Measurements from ENCODE around the gene SLC7A9.
"Not testable (repeated sequence)": the region's sequence is repeated elsewhere in the genome, so short reads cannot be mapped to it uniquely, and the experiment has no call there.

Gene SLC7A9

GRCh38 chr19:32798201-32798600, 71.4 kb downstream of the SLC7A9 start:
- DNase-seq (ENCODE audit: low read depth) = no peak

GRCh38 chr19:32789429-32789828, 80.1 kb downstream of the SLC7A9 start:
- DNase-seq (ENCODE audit: low read depth) = no peak

- DNase-seq (ENCODE audit: low read depth) = not testable (repeated sequence)
These were observed 81.7 kb downstream of the SLC7A9 start for GRCh38 chr19:32787895-32788294.

- not testable (repeated sequence) for DNase-seq (ENCODE audit: low read depth)
These were observed 82.3 kb downstream of the SLC7A9 start for GRCh38 chr19:32787161-32787813.

DNA sequence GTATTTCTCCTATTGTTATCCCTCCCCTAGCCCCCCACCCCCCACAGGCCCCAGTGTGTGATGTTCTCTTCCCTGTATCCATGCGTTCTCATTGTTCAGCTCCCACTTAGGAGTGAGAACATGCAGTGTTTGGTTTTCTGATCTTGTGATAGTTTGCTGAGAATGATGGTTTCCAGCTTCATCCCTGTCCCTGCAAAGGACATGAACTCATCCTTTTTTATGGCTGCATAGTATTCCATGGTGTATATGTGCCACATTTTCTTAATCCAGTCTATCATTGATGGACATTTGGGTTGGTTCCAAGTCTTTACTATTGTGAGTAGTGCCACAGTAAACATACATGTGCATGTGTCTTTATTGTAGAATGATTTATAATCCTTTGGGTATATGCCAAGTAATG, 87.5 kb downstream of the SLC7A9 start:
- DNase-seq (ENCODE audit: low read depth) = not testable (repeated sequence)

- DNase-seq (ENCODE audit: low read depth) = no peak
These were observed 88.3 kb downstream of the SLC7A9 start for GRCh38 chr19:32781280-32781679.
